ENCODE data around the gene KLHL36. TPM values are rescaled to one million over a fixed set of nuclear protein-coding genes. Genes with fewer than 3 reads are reported as not detected.

The KLHL36 gene
- total RNA-seq, 1 experiment from 2014 or later, result 22.0 TPM

DNA sequence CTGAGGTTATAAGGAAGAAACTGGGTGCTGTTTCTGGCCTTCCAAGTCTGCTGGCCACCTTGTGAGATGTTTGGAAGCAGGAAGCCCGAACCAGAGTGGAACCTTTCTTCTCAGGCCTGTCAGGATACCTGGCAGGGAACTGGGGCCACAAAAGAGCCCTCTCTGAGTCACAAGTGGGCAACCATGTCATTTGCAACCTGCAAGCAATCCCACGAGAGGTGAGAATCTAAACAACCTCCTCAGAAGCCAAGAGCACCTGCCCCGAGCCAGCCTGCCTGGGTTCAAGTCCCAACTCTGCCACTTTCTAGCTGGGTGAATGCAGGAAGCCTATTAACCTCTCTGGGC lies 33.7 kb upstream of the KLHL36 start:
- peaks cover 25% of the 10 kb centered on the region for H3K4me1 ChIP-seq (ENCODE audit: insufficient read depth, low read length, poor library complexity, severe bottlenecking)
- ChIA-PET POLR2A (ENCODE audit: low non-redundant PET) (no interaction called here), CTCF (interaction anchor here (0.7 kb wide), 1 partner anchor 112 kb away, joined by 3 read pairs; no protein-coding TSS in a partner anchor)
- intact Hi-C loops (cut with micrococcal nuclease; ENCODE audit: unreplicated experiment), result no loop called here
- no TSS peak for BruUV-seq (replicated peaks)
- H3K36me3 ChIP-seq (ENCODE audit: insufficient read depth, low read length, poor library complexity, severe bottlenecking), result no peaks in the 10 kb centered on the region
- no peaks in the 10 kb centered on the region for H3K9me3 ChIP-seq (ENCODE audit: low read depth, low read length, poor library complexity, severe bottlenecking)
- H3K27me3 ChIP-seq (replicated peaks; ENCODE audit: insufficient read depth, low read depth, low read length, poor library complexity), result no peaks in the 10 kb centered on the region
- H3K4me3 ChIP-seq (ENCODE audit: low read depth, low read length, poor library complexity, severe bottlenecking), result no peak overlapping the region
- TF ChIP-seq, protein P1, sequence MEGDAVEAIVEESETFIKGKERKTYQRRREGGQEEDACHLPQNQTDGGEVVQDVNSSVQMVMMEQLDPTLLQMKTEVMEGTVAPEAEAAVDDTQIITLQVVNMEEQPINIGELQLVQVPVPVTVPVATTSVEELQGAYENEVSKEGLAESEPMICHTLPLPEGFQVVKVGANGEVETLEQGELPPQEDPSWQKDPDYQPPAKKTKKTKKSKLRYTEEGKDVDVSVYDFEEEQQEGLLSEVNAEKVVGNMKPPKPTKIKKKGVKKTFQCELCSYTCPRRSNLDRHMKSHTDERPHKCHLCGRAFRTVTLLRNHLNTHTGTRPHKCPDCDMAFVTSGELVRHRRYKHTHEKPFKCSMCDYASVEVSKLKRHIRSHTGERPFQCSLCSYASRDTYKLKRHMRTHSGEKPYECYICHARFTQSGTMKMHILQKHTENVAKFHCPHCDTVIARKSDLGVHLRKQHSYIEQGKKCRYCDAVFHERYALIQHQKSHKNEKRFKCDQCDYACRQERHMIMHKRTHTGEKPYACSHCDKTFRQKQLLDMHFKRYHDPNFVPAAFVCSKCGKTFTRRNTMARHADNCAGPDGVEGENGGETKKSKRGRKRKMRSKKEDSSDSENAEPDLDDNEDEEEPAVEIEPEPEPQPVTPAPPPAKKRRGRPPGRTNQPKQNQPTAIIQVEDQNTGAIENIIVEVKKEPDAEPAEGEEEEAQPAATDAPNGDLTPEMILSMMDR (conservative IDR thresholded peaks at IDR 0.05; ENCODE audit: low read depth, low read length), result no peak
- no peak for TF ChIP-seq EZH2 (IDR thresholded peaks at IDR 0.05; ENCODE audit: borderline replicate concordance, low read depth, low read length, poor library complexity, severe bottlenecking)
- DNase-seq (ENCODE audit: low spot score), result no peak
- no peak overlapping the region for H3K27ac ChIP-seq (ENCODE audit: low read depth, low read length, poor library complexity, severe bottlenecking)

DNA sequence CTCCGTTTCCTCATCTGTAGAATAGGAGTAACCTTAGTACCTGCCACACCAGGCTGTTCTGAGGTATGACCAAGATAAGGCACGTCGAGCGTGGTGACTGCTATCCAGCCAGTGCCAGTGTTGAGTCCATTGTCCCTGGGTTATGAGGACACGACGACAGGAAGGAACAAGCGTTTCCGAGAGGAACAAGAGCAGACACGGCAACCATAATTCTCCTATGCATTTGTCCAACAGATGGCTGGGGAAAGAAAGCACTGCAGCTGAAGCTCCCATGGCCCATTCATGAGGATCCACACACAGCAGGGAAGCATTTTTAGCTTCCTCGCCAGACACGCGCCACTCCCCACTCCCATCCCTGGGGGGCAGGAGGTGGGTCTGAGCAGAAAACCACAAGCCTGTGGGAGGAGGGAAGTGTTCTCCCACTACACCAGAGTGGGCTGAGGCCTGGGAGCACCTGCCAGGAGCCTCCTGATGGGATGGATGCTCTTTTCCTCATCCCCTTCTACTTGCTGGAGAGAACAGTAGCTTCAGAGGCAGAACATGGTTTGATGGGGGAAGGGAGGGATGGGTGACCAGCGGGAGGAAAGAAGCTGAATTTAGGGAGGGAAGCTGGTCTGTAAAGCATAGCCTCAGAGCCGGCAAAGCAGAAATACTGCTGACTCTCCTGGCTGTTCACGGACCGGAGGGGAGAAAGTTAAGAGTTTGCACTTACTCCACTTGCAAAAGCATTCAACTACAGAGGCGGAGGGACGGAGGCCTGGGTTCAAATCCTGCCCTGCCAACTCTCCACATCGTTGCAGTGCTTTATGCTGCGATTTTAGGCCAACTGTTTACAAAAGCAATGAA lies 33.1 kb upstream of the KLHL36 start:
- H3K36me3 ChIP-seq (ENCODE audit: insufficient read depth, low read length, poor library complexity, severe bottlenecking), result no peaks in the 10 kb centered on the region
- H3K4me3 ChIP-seq (ENCODE audit: low read depth, low read length, poor library complexity, severe bottlenecking), result no peak overlapping the region
- intact Hi-C loops (cut with micrococcal nuclease; ENCODE audit: unreplicated experiment), result no loop called here
- CTCF ChIA-PET, result interaction anchor here (0.5 to 0.7 kb wide), 2 partner anchors 111 to 1205 kb away, joined by 3 read pairs; no protein-coding TSS in a partner anchor
- H3K9me3 ChIP-seq (ENCODE audit: low read depth, low read length, poor library complexity, severe bottlenecking), result no peaks in the 10 kb centered on the region
- peak; percentile 64 for DNase-seq (ENCODE audit: low spot score)
- TF ChIP-seq EZH2 (IDR thresholded peaks at IDR 0.05; ENCODE audit: borderline replicate concordance, low read depth, low read length, poor library complexity, severe bottlenecking), result no peak
- TF ChIP-seq, protein P1 (conservative IDR thresholded peaks at IDR 0.05; ENCODE audit: low read depth, low read length), result no peak
- H3K27me3 ChIP-seq (replicated peaks; ENCODE audit: insufficient read depth, low read depth, low read length, poor library complexity), result no peaks in the 10 kb centered on the region
- no TSS peak for BruUV-seq (replicated peaks)
- peaks cover 25% of the 10 kb centered on the region for H3K4me1 ChIP-seq (ENCODE audit: insufficient read depth, low read length, poor library complexity, severe bottlenecking)
- H3K27ac ChIP-seq (ENCODE audit: low read depth, low read length, poor library complexity, severe bottlenecking), result no peak overlapping the region
- POLR2A ChIA-PET (ENCODE audit: low non-redundant PET), result no interaction called here

DNA sequence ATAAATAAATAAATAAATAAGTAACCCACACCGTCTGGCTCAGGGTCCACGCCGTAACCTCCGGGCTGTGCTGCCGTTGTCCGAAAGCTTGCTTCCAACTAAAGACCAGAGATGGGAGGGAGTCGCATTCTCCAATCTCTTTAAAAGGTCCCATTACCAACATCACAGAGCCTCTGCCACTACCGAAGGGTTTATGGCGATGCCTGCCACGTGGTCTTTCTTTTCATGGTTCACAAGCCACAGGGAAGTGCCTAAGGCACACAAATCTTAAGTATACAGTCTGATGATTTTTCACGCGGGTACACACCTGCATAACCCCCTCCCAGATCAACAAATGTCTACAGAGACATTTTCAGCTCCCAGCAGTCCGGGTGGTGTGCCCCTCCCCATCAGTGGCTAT lies 31.8 kb upstream of the KLHL36 start:
- BruUV-seq (replicated peaks), result no TSS peak
- DNase-seq (ENCODE audit: low spot score), result no peak
- Histone ChIP-seq H3K27me3 (replicated peaks; ENCODE audit: insufficient read depth, low read depth, low read length, poor library complexity) (no peaks in the 10 kb centered on the region), H3K27ac (ENCODE audit: low read depth, low read length, poor library complexity, severe bottlenecking) (no peak overlapping the region), H3K9me3 (ENCODE audit: low read depth, low read length, poor library complexity, severe bottlenecking) (no peaks in the 10 kb centered on the region), H3K4me1 (ENCODE audit: insufficient read depth, low read length, poor library complexity, severe bottlenecking) (peaks cover 25% of the 10 kb centered on the region), H3K4me3 (ENCODE audit: low read depth, low read length, poor library complexity, severe bottlenecking) (peak overlapping the region; percentile 68), H3K36me3 (ENCODE audit: insufficient read depth, low read length, poor library complexity, severe bottlenecking) (no peaks in the 10 kb centered on the region)
- ChIA-PET CTCF (interaction anchor here (0.5 kb wide), 1 partner anchor 498 kb away, joined by 3 read pairs; no protein-coding TSS in a partner anchor), POLR2A (ENCODE audit: low non-redundant PET) (no interaction called here)
- TF ChIP-seq, protein P1 (conservative IDR thresholded peaks at IDR 0.05; ENCODE audit: low read depth, low read length), result no peak
- TF ChIP-seq EZH2 (IDR thresholded peaks at IDR 0.05; ENCODE audit: borderline replicate concordance, low read depth, low read length, poor library complexity, severe bottlenecking), result no peak
- intact Hi-C loops (cut with micrococcal nuclease; ENCODE audit: unreplicated experiment), result no loop called here

Data from A673 (cell line).